ENCODE measurements around the gene PLCB4.
"Not testable (repeated sequence)": the region's sequence is repeated elsewhere in the genome, so short reads cannot be mapped to it uniquely, and the experiment has no call there.

PLCB4 gene

DNA sequence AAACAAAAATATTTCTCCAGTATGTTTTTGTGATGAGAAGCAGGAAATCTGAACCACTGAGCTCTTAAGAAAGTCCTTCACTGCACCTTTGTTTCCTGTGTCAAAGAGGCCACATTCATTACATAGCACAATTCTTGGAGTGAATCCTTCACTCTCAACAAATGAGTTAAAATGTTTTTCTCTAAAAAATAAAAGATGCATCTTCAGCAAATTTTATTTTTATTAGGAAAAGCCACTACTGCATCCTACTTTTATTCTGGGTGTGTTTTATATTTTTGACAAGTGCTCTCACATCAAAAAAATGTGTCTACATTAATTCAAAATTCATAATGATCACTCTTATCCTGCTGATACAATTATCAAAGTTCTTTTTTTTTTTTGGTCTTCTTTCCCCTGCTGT lies 76.3 kb downstream of the PLCB4 start:
- DNase-seq, result no peak

DNA sequence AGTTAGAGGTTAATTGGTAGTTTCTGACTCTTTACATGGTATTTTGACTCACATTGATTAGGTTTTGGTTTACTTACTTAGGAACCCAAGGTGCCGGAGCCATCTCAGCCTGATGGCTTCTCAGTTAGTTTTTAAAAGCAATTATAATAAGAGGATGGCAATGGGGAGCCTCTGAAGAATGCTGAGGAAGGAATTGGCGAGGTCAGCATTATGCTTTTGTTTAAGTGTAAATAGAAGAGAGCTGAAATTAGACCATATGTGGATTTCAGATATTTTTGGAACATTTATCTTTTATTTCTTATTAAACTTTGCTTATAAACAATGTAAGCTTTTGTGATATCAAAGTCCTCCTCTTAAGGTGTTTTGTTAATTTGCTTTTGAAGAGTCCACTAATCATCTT lies 77.8 kb downstream of the PLCB4 start:
- DNase-seq, result no peak

DNA sequence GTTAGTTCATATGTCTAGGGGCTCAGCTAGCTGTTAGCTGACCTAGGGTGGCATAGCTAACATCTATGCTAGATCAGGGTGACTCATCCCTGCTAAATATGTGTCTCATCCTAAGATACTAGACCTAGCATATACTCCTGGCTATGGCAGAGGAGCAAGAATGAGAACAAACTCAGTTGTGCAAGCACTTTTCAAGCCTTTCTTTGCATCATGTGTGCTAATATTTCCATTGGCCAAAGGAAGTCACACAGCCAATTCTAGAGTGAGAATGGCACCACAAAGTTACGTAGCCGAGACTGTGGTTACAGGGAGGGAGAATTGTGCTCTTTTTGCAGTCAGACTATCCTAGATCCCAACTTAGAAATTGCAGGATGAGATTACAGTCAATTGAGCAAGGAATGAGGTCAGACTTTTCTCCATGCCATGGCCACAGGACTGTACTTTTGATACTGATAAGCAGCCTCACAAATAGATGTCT lies 78.7 kb downstream of the PLCB4 start:
- DNase-seq, result no peak

- DNase-seq, result no peak
These were observed 79.4 kb downstream of the PLCB4 start for GRCh38 chr20:9148291-9148690.

DNA sequence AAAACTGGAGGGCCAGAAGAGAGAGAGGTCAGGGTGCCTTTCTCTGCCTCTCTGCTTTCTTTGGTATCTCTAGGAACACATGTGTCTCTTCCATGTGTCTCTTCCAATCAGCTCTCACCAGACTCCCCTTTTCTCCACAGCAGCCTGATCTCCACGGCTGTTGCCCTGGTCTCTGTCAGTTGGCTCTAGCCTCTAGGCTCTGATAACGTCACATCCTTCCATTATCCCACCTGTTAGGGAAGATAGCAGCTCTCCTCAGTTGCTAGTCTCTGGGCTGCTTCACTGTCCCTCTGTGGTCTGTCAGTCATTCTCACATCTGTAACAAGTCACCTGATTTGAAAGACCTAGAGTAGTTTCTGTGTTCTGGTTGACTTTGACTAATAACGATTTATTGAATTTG lies 80.2 kb downstream of the PLCB4 start:
- no peak for DNase-seq

DNA sequence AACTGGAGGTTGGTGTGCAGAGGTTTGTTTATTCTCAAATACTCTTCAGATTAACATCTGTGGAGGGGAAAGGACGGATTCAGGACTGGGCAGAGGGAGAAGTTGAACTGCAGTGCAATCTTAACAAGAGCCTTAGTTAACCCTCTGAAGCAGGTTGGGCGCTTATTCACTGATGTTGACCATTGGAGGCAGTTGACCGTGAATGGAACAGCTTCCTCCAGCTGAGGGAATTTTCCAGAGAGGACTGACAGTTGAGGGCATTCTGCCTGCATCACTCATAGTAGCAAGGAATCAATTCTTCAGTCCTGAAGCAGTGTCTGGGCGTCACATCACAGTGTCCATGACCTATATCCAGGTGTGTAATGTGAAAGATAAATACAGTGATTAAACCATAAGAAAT lies 80.9 kb downstream of the PLCB4 start:
- DNase-seq, result no peak

DNA sequence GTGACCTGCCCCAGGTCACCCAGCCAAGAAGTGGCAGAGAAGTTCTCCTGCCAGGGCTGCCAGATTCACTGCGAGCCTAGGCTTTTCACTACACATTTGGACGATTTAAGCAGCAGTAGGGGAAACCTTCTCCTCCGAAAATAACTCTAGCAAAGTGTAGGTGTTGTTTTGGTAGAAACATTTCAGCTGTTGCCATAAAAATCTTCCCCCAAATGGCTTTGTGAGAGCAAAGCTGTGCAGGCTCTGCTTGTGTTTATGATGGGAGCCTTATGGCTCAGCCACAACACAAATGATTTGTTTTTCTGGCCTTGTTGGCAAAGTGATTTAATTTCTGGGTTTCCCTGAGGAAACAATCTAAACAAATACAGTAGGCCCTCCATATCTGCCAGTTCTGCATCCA lies 81.8 kb downstream of the PLCB4 start:
- DNase-seq, result no peak

DNA sequence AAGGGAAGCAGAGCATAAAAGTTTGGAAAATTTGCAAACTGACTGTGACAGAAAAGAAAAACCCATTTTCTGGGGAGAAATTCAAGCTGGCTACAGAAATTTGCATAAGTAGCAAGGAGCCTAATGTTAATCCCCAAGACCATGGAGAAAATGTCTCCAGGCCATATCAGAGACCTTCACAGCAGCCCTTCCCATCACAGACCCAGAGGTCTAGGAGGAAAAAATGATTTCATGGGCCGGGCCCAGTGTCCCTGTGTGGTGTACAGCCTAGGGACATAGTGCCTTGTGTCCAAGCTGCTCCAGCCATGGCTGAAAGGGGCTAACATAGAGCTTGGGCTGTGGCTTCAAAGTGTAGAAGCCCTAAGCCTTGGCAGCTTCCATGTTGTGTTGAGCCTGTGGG lies 83.3 kb downstream of the PLCB4 start:
- DNase-seq, result not testable (repeated sequence)

- no peak for DNase-seq
These were observed 85.7 kb downstream of the PLCB4 start for GRCh38 chr20:9154464-9155024.

DNA sequence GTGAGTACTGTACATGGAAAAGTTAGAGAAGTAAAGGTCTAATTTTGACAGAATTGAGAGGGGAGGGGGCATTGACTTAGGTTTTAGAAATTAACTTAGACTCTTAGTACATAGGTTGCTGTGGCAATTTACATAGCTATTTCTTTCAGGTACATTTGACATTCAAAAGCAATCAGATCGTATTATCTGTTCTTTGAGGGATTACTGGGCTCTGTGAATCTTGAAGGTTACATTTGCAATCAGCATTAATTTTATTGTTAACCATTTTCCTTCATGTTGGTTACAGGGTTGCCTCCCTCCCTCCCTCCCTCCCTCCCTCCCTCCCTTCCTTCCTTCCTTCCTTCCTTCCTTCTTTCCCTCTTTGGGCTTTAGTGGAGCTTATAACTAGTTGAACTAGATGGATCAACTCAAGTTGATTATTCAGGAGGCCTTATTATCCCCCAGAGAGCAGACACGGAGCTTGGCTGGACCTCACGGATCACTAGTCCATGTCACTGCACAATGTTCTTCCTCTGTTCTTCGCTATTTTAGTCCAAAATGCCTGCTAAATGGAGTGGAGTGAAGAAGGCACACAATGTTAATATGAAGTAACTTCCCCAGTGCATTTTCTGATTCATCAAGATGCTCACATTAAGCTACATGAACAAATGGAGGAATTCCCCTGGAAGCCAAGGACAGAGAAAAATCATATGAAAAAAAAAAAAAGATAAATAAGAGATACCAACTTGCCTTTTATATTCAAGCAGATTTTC lies 87.8 kb downstream of the PLCB4 start:
- no peak for DNase-seq

- DNase-seq, result no peak
These were observed 91.4 kb downstream of the PLCB4 start for GRCh38 chr20:9160331-9160730.

DNA sequence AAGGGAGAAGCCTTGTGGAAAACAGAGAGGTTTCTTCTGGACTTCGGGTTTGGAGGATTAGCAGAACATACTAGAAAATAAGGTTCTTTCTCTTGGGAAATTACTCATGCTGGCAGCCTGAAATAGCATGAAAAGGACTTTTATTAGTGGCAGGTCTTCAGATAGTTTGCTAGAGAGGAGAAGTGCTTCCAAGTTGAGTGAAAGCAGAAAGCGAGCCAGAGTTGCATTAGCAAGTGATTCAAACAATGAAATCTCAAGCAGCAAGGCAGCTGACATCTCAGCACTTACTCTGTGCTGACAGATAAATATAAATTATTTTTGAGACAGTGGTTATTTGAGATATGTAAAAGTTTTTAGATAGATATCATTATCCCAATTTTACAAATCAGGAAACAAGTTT lies 91.9 kb downstream of the PLCB4 start:
- DNase-seq, result no peak

GRCh38 chr20:9161311-9161710 lies 92.4 kb downstream of the PLCB4 start:
- DNase-seq, result no peak

- DNase-seq, result no peak
These were observed 94.4 kb downstream of the PLCB4 start for GRCh38 chr20:9163251-9163650.

DNA sequence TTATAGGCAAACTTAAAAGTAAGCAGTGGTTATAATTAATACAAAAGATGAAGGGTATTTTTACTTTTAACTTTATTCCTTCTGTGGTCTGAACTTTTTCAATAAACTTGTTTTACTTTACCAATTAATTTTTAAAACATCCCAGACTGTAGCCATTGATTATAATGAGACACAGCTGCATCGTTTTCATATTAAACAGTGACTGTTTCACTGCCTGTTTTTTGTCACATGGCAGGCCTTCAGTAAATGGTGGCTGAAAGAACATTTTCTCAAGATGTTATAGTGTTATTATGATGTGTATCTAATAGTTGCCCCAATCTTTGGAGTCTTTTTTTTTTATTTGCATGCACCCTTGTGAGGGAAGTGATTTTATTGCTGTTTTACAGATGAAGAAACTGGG lies 95.1 kb downstream of the PLCB4 start:
- no peak for DNase-seq

DNA sequence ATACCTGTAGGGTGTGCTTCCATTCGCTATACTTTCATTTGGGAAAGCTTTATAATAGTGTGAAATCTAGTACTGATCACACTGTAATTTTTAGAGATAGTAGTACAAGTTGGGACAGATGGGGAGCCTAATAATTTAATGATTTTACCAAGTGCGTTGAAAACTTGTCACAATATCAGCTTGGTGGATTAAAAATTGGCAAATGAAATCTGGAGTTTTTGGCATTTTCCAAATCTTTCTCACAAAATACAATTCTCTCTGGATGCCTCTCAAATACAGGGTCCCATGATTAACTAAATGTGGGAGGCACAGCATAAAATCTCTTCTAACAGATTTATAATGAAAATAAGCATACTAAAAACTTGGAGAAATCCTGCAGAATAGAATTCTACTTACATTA lies 96.4 kb downstream of the PLCB4 start:
- no peak for DNase-seq

GRCh38 chr20:9166153-9166780 lies 97.4 kb downstream of the PLCB4 start:
- no peak for DNase-seq

- DNase-seq, result no peak
These were observed 100.5 kb downstream of the PLCB4 start for GRCh38 chr20:9169409-9169808.

DNA sequence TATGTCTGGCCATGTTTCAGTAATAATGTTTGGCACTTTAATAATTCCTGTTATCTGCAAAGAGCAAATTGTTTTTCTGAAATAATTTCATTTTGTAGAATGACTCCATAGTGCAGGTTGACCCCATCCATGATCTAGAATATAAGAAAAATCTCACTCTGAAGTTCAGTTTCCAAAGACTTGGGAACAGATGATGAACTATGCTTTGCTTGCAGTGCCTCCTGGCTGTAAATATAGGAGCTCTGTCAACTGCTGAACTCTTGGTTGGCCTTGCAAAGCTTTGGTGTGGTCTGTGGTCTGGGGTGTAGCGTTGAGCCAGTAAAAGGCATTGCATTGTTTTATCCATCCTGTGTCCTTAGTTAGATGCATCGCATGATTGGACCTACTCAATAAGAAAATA lies 104.0 kb downstream of the PLCB4 start:
- DNase-seq, result no peak

DNA sequence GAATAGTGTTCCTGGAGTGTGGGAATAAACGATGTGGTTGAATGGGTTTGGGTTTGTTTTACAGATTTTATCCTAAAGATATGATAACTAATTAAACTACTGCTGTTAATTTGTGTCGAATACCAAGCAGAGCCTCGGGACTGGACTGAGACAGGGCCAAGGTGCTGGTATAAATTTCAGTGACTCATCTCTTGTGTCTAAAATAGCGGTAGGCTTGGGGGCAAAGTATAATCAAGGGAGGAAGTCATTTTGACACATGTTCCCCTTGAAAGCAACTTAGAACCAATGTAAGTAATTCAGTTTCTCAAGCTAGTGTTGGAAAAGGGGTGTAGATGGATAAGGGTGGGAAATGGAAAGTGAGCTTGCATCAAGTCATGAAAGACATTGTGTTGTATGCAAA lies 108.4 kb downstream of the PLCB4 start:
- DNase-seq, result no peak

DNA sequence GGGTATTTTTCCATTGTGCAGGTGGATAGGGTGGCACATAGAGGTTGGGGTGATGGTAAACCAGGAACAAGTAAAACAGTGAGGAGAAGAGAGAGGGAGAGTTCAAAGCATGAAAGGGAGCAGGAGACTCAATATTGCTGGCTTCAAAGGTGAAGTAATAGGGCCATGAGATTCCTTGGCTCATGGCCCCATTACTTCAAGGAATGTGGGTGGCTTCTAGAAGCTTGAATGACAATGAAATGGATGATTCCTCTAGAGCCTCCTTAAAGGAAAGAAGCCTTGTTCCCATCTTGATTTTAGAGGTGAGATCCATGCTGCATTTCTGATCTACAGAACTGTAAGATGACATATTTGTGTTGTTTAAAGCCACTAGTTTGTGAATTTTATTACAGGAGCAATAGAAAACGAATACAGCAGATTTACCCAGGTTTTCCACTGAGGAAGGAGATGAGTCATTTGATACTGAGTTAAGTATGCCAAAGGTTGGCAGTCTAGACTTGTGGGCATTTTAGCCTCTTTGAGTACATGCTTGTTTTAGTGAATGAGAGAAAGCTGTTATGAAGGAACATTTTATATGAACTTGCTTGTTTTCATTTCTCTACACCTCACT lies 110.4 kb downstream of the PLCB4 start:
- DNase-seq, result no peak

- no peak for DNase-seq
These were observed 111.0 kb downstream of the PLCB4 start for GRCh38 chr20:9179867-9180266.

GRCh38 chr20:9180481-9181257 lies 111.8 kb downstream of the PLCB4 start:
- no peak for DNase-seq
